Activated naive CD4-positive, alpha-beta T cell treated with anti-CD3 and anti-CD28 coated beads, Interleukin-2, amount 10 ng/mL, durations not matched to agents 7 days and 5 days (primary cell): ENCODE measurements around the gene NMRK1.

Experiments used
- CTCF ChIA-PET: fragments of 350-600 bp; sonication (Branson Sonifier 250); formaldehyde crosslinking; loops from one replicate; lab custom pipeline; 2021; ENCODE audit warnings: antibody characterized with exemption; lab: Charles Lee
- DNase-seq: peaks from one replicate; pipeline ENCODE4 v3.0.0-alpha.2; 2020
- H3K27ac Mint-ChIP-seq: one replicate; pipeline ENCODE4 v1.8.0; 2021; ENCODE audit warnings: mild to moderate bottlenecking, moderate library complexity, mixed read lengths
- H3K27me3 Mint-ChIP-seq: one replicate; pipeline ENCODE4 v1.8.0; 2021; ENCODE audit warnings: mild to moderate bottlenecking, mixed read lengths
- H3K36me3 Mint-ChIP-seq: one replicate; pipeline ENCODE4 v1.8.0; 2021; ENCODE audit warnings: mixed read lengths
- H3K4me1 Mint-ChIP-seq: one replicate; pipeline ENCODE4 v1.8.0; 2021; ENCODE audit warnings: mixed read lengths
- H3K4me3 Mint-ChIP-seq: one replicate; pipeline ENCODE4 v1.8.0; 2021; ENCODE audit warnings: mild to moderate bottlenecking, moderate library complexity, mixed read lengths
- H3K9me3 Mint-ChIP-seq: one replicate; pipeline ENCODE4 v1.8.0; 2021; ENCODE audit warnings: mixed read lengths

The NMRK1 gene

GRCh38 chr9:75027187-75028107 is 60.5 kb downstream of the NMRK1 start:
- H3K27ac Mint-ChIP-seq = peak overlapping the region; percentile 97
- CTCF ChIA-PET = interaction anchor here (0.8 to 2.8 kb wide), 10 partner anchors 25 to 254 kb away, joined by 3 to 10 read pairs (median 3); partner anchors contain the start of genes C9orf40, NMRK1 and OSTF1
- peaks cover 10% of the 10 kb centered on the region for H3K36me3 Mint-ChIP-seq
- H3K9me3 Mint-ChIP-seq = no peaks in the 10 kb centered on the region
- peaks cover 5% of the 10 kb centered on the region for H3K27me3 Mint-ChIP-seq
- H3K4me3 Mint-ChIP-seq = peak overlapping the region; percentile 94
- DNase-seq = peak; percentile 65
- peaks cover 50% of the 10 kb centered on the region for H3K4me1 Mint-ChIP-seq

- H3K4me1 Mint-ChIP-seq = peaks cover 66% of the 10 kb centered on the region
- no peak overlapping the region for H3K4me3 Mint-ChIP-seq
- CTCF ChIA-PET = interaction anchor here (0.9 to 1.1 kb wide), 2 partner anchors 9 to 71 kb away, joined by 3 read pairs; partner anchors contain the start of gene C9orf40
- peaks cover 26% of the 10 kb centered on the region for H3K36me3 Mint-ChIP-seq
- H3K27ac Mint-ChIP-seq = peak overlapping the region; percentile 52
- no peak for DNase-seq
- peaks cover 5% of the 10 kb centered on the region for H3K27me3 Mint-ChIP-seq
- peaks cover 3% of the 10 kb centered on the region for H3K9me3 Mint-ChIP-seq
Observed at GRCh38 chr9:75023846-75024245, 64.1 kb downstream of the NMRK1 start.

- CTCF ChIA-PET = interaction anchor here (0.9 kb wide), 1 partner anchor 9 kb away, joined by 3 read pairs; no protein-coding TSS in a partner anchor
- Mint-ChIP-seq H3K4me1 (peaks cover 39% of the 10 kb centered on the region), H3K36me3 (peaks cover 36% of the 10 kb centered on the region), H3K27me3 (no peaks in the 10 kb centered on the region), H3K4me3 (no peak overlapping the region), H3K9me3 (peaks cover 3% of the 10 kb centered on the region), H3K27ac (no peak overlapping the region)
- DNase-seq = no peak
Observed at GRCh38 chr9:75019654-75020053, 68.3 kb downstream of the NMRK1 start.

- peaks cover 35% of the 10 kb centered on the region for H3K4me1 Mint-ChIP-seq
- no peak overlapping the region for H3K4me3 Mint-ChIP-seq
- DNase-seq = no peak
- H3K9me3 Mint-ChIP-seq = peaks cover 3% of the 10 kb centered on the region
- peaks cover 35% of the 10 kb centered on the region for H3K36me3 Mint-ChIP-seq
- H3K27ac Mint-ChIP-seq = no peak overlapping the region
- CTCF ChIA-PET = no interaction called here
- H3K27me3 Mint-ChIP-seq = no peaks in the 10 kb centered on the region
Observed at GRCh38 chr9:75019022-75019421, 68.9 kb downstream of the NMRK1 start.

GRCh38 chr9:75017378-75017777 is 70.6 kb downstream of the NMRK1 start:
- Mint-ChIP-seq H3K4me1 (peaks cover 28% of the 10 kb centered on the region), H3K36me3 (peaks cover 28% of the 10 kb centered on the region), H3K9me3 (peaks cover 3% of the 10 kb centered on the region), H3K27me3 (no peaks in the 10 kb centered on the region), H3K4me3 (no peak overlapping the region), H3K27ac (no peak overlapping the region)
- CTCF ChIA-PET = no interaction called here
- DNase-seq = no peak

GRCh38 chr9:75013735-75014134 is 74.2 kb downstream of the NMRK1 start:
- no peak for DNase-seq
- CTCF ChIA-PET = interaction anchor here (1.0 kb wide), 1 partner anchor 62 kb away, joined by 4 read pairs; the partner anchor contains the start of gene C9orf40

More at GRCh38 chr9:75013735-75014134, 74.2 kb downstream of the NMRK1 start:
- Mint-ChIP-seq H3K4me3 (no peak overlapping the region), H3K36me3 (peaks cover 29% of the 10 kb centered on the region), H3K27ac (peak overlapping the region; percentile 74), H3K4me1 (peaks cover 33% of the 10 kb centered on the region), H3K27me3 (no peaks in the 10 kb centered on the region), H3K9me3 (no peaks in the 10 kb centered on the region)
